NCI-H748 (cell line): ENCODE measurements around the gene S100A11.

Experiments
- DNase-seq: peaks from one replicate; lab custom pipeline; 2025; ENCODE audit not compliant: unreplicated experiment; lab: John Stamatoyannopoulos, UW

S100A11 gene

GRCh38 chr1:152039886-152040285, 3.1 kb upstream of the S100A11 start:
- DNase-seq: no peak

GRCh38 chr1:152039461-152039860, 2.7 kb upstream of the S100A11 start:
- no peak for DNase-seq

GRCh38 chr1:152038871-152039270, 2.1 kb upstream of the S100A11 start:
- DNase-seq: no peak

GRCh38 chr1:152035539-152036266, 1.1 kb downstream of the S100A11 start:
- peak; percentile 7 for DNase-seq

- peak; percentile 67 for DNase-seq
Measured at GRCh38 chr1:152034654-152035538, 1.9 kb downstream of the S100A11 start.

- DNase-seq: no peak
Measured at GRCh38 chr1:152034324-152034653, 2.5 kb downstream of the S100A11 start.

GRCh38 chr1:152029929-152030211, 6.9 kb downstream of the S100A11 start:
- no peak for DNase-seq

- DNase-seq: no peak
Measured at GRCh38 chr1:152029144-152029928, 7.5 kb downstream of the S100A11 start.

GRCh38 chr1:152026895-152027294, 9.9 kb downstream of the S100A11 start:
- no peak for DNase-seq

GRCh38 chr1:152024223-152024622, 12.6 kb downstream of the S100A11 start:
- no peak for DNase-seq

GRCh38 chr1:152023221-152023620, 13.6 kb downstream of the S100A11 start:
- DNase-seq: no peak

GRCh38 chr1:152022474-152022873, 14.3 kb downstream of the S100A11 start:
- DNase-seq: no peak

GRCh38 chr1:152021569-152021968, 15.2 kb downstream of the S100A11 start:
- no peak for DNase-seq

- no peak for DNase-seq
Measured at GRCh38 chr1:152020849-152021248, 16.0 kb downstream of the S100A11 start.

- DNase-seq: no peak
Measured at GRCh38 chr1:152018537-152018936, 18.3 kb downstream of the S100A11 start.

GRCh38 chr1:152015766-152016165, 21.0 kb downstream of the S100A11 start:
- DNase-seq: no peak

GRCh38 chr1:152014943-152015342, 21.9 kb downstream of the S100A11 start:
- DNase-seq: no peak

GRCh38 chr1:152013664-152014237, 23.1 kb downstream of the S100A11 start:
- peak; percentile 17 for DNase-seq

GRCh38 chr1:152009691-152010090, 27.1 kb downstream of the S100A11 start:
- DNase-seq: no peak

GRCh38 chr1:152007047-152007446, 29.8 kb downstream of the S100A11 start:
- DNase-seq: no peak

GRCh38 chr1:152005360-152005912, 31.4 kb downstream of the S100A11 start:
- no peak for DNase-seq
